Peyer's patch (tissue), 4 donors: Measurements from ENCODE around the gene IFITM2.

Source experiments
- POLR2A ChIP-seq, 2 donors: fragments of 450-650 bp; IDR thresholded peaks; one replicate each; pipeline ENCODE4 v1.5.1; 2017; ENCODE audit warnings: antibody characterized with exemption in 2 of 2, mild to moderate bottlenecking in 2 of 2, moderate library complexity in 2 of 2
- TF ChIP-seq, protein P1 (sequence below), 6 experiments: fragments of 450-650 bp in 4 of 6; fragments of 200-600 bp in 2 of 6; sonication (generic) in 1 of 6; IDR thresholded peaks; one replicate each; pipeline ENCODE4 v1.5.1; 2017 to 2019; ENCODE audit warnings: antibody characterized with exemption in 6 of 6, mild to moderate bottlenecking in 3 of 6, moderate library complexity in 1 of 6

DNA sequence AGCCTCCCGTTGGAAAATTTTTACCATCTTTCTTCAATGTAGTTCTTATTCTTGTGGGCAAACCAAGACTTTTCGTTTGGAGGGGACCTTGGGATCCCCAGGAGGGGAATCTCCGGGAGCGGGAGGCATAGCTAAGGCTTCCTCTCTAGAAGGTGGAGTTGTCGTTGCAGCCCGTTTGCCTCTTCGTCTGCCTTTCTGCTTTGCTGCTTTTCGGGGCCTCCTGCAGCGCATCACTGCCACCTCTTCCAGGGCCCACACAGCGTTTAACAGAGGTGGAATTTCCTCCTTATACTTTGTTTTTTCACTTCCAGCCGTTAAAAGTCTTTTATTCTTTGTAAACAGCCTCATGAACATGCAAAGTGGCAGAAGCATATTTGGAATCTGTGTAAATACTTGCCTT, 16.5 kb downstream of the IFITM2 start:
- TF ChIP-seq, protein P1, sequence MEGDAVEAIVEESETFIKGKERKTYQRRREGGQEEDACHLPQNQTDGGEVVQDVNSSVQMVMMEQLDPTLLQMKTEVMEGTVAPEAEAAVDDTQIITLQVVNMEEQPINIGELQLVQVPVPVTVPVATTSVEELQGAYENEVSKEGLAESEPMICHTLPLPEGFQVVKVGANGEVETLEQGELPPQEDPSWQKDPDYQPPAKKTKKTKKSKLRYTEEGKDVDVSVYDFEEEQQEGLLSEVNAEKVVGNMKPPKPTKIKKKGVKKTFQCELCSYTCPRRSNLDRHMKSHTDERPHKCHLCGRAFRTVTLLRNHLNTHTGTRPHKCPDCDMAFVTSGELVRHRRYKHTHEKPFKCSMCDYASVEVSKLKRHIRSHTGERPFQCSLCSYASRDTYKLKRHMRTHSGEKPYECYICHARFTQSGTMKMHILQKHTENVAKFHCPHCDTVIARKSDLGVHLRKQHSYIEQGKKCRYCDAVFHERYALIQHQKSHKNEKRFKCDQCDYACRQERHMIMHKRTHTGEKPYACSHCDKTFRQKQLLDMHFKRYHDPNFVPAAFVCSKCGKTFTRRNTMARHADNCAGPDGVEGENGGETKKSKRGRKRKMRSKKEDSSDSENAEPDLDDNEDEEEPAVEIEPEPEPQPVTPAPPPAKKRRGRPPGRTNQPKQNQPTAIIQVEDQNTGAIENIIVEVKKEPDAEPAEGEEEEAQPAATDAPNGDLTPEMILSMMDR (IDR thresholded peaks at IDR 0.05) = no peak
- TF ChIP-seq POLR2A (IDR thresholded peaks at IDR 0.05) = no peak
